ENCODE data around the gene IL36G.

- TF ChIP-seq CTCF (IDR thresholded peaks at IDR 0.05): no peak
- TF ChIP-seq POLR2A (IDR thresholded peaks at IDR 0.05): no peak
These were observed 33.3 kb downstream of the IL36G start for GRCh38 chr2:113011108-113011507.
